Stimulated activated naive B cell treated with anti-CD40 and anti-IgM and Interleukin-4, amounts not matched to agents 10 μg/mL and 1 μg/mL and 100 μg/mL, for 72 hours (primary cell): Measurements from ENCODE around the gene CHID1.

ENCODE experiments used
- ATAC-seq, 2 donors: fragments of 150-1000 bp; cut with Tn5 transposase; replicated peaks; 2 replicates each; pipeline ENCODE4 v1.10.0; 2021; ENCODE audit warnings: moderate library complexity in 1 of 2
- DNase-seq: peaks from one replicate; pipeline ENCODE4 v3.0.0; 2021
- H3K27ac Mint-ChIP-seq: one replicate; pipeline ENCODE4 v1.8.0; 2022; ENCODE audit warnings: mild to moderate bottlenecking, mixed read lengths
- H3K27me3 Mint-ChIP-seq, 2 donors: one replicate each; pipeline ENCODE4 v1.8.0; 2022; ENCODE audit warnings: mixed read lengths in 2 of 2
- H3K36me3 Mint-ChIP-seq, 2 donors: one replicate each; pipeline ENCODE4 v1.8.0; 2022; ENCODE audit warnings: mixed read lengths in 2 of 2, mild to moderate bottlenecking in 1 of 2
- H3K4me1 Mint-ChIP-seq, 2 donors: one replicate each; pipeline ENCODE4 v1.8.0; 2022; ENCODE audit warnings: mixed read lengths in 2 of 2, mild to moderate bottlenecking in 1 of 2
- H3K4me3 Mint-ChIP-seq, 2 donors: one replicate each; pipeline ENCODE4 v1.8.0; 2022; ENCODE audit warnings: mild to moderate bottlenecking in 2 of 2, mixed read lengths in 2 of 2, moderate library complexity in 1 of 2
- H3K9me3 Mint-ChIP-seq, 2 donors: one replicate each; pipeline ENCODE4 v1.8.0; 2022; ENCODE audit warnings: mixed read lengths in 2 of 2, mild to moderate bottlenecking in 1 of 2

The CHID1 gene

GRCh38 chr11:910044-910588 lies 494 bp downstream of the CHID1 start:
- DNase-seq: no peak
- peaks cover 4 to 12% of the 10 kb centered on the region in 2 donors for H3K36me3 Mint-ChIP-seq
- H3K4me3 Mint-ChIP-seq: peak overlapping the region; percentile 95 to 97
- H3K27me3 Mint-ChIP-seq: no peaks in the 10 kb centered on the region
- H3K4me1 Mint-ChIP-seq: peaks cover 24 to 36% of the 10 kb centered on the region in 2 donors
- H3K27ac Mint-ChIP-seq: peak overlapping the region; percentile 96
- H3K9me3 Mint-ChIP-seq: no peaks in the 10 kb centered on the region
- peak in 1 of 2 donors; percentile 26 for ATAC-seq

- DNase-seq (no peak), ATAC-seq (no peak)
- no peak overlapping the region for H3K27ac Mint-ChIP-seq
- H3K27me3 Mint-ChIP-seq: no peaks in the 10 kb centered on the region
- peak overlapping the region; percentile 95 to 97 for H3K4me3 Mint-ChIP-seq
- no peaks in the 10 kb centered on the region for H3K9me3 Mint-ChIP-seq
- peaks cover 24 to 36% of the 10 kb centered on the region in 2 donors for H3K4me1 Mint-ChIP-seq
- H3K36me3 Mint-ChIP-seq: peaks cover 9 to 17% of the 10 kb centered on the region in 2 donors
These were observed 1.2 kb downstream of the CHID1 start for GRCh38 chr11:909406-909805.

GRCh38 chr11:908273-908672 lies 2.3 kb downstream of the CHID1 start:
- peaks cover 18 to 27% of the 10 kb centered on the region in 2 donors for H3K36me3 Mint-ChIP-seq
- H3K4me3 Mint-ChIP-seq: peak overlapping the region; percentile 27 to 52
- ATAC-seq (no peak), DNase-seq (no peak)
- H3K27ac Mint-ChIP-seq: peak overlapping the region; percentile 83
- H3K4me1 Mint-ChIP-seq: peaks cover 27 to 36% of the 10 kb centered on the region in 2 donors
- no peaks in the 10 kb centered on the region for H3K9me3 Mint-ChIP-seq
- H3K27me3 Mint-ChIP-seq: no peaks in the 10 kb centered on the region

- Mint-ChIP-seq H3K27me3 (no peaks in the 10 kb centered on the region), H3K4me3 (peak overlapping the region; percentile 27 to 52), H3K9me3 (no peaks in the 10 kb centered on the region), H3K27ac (peak overlapping the region; percentile 83), H3K4me1 (peaks cover 27 to 36% of the 10 kb centered on the region in 2 donors), H3K36me3 (peaks cover 18 to 32% of the 10 kb centered on the region in 2 donors)
- ATAC-seq (peak; percentile 47), DNase-seq (peak; percentile 25)
These were observed 2.9 kb downstream of the CHID1 start for GRCh38 chr11:907668-908067.

GRCh38 chr11:905952-906351 lies 4.7 kb downstream of the CHID1 start:
- Mint-ChIP-seq H3K27me3 (no peaks in the 10 kb centered on the region), H3K36me3 (peaks cover 33 to 41% of the 10 kb centered on the region in 2 donors), H3K4me3 (no peak overlapping the region), H3K9me3 (no peaks in the 10 kb centered on the region), H3K27ac (no peak overlapping the region), H3K4me1 (peaks cover 24 to 29% of the 10 kb centered on the region in 2 donors)
- DNase-seq: no peak
- ATAC-seq: no peak

GRCh38 chr11:904380-904779 lies 6.2 kb downstream of the CHID1 start:
- ATAC-seq: no peak
- Mint-ChIP-seq H3K4me3 (no peak overlapping the region), H3K9me3 (no peaks in the 10 kb centered on the region), H3K27ac (no peak overlapping the region), H3K36me3 (peaks cover 47 to 49% of the 10 kb centered on the region in 2 donors), H3K4me1 (peaks cover 22 to 25% of the 10 kb centered on the region in 2 donors), H3K27me3 (no peaks in the 10 kb centered on the region)
- DNase-seq: no peak

GRCh38 chr11:901452-902061 lies 9.1 kb downstream of the CHID1 start:
- no peaks in the 10 kb centered on the region for H3K9me3 Mint-ChIP-seq
- H3K36me3 Mint-ChIP-seq: peaks cover 51 to 53% of the 10 kb centered on the region in 2 donors
- H3K4me1 Mint-ChIP-seq: peaks cover 0 to 6% of the 10 kb centered on the region in 2 donors
- no peak for DNase-seq
- no peak overlapping the region for H3K4me3 Mint-ChIP-seq
- no peak overlapping the region for H3K27ac Mint-ChIP-seq
- no peak for ATAC-seq
- H3K27me3 Mint-ChIP-seq: no peaks in the 10 kb centered on the region

GRCh38 chr11:900545-900944 lies 10.1 kb downstream of the CHID1 start:
- H3K4me1 Mint-ChIP-seq: peaks cover 0 to 4% of the 10 kb centered on the region in 2 donors
- peaks cover 49 to 53% of the 10 kb centered on the region in 2 donors for H3K36me3 Mint-ChIP-seq
- no peak for ATAC-seq
- H3K4me3 Mint-ChIP-seq: no peak overlapping the region
- H3K27me3 Mint-ChIP-seq: no peaks in the 10 kb centered on the region
- H3K27ac Mint-ChIP-seq: no peak overlapping the region
- H3K9me3 Mint-ChIP-seq: no peaks in the 10 kb centered on the region
- DNase-seq: no peak

GRCh38 chr11:899724-900123 lies 10.9 kb downstream of the CHID1 start:
- Mint-ChIP-seq H3K4me1 (peaks cover 0 to 3% of the 10 kb centered on the region in 2 donors), H3K27ac (no peak overlapping the region), H3K27me3 (no peaks in the 10 kb centered on the region), H3K9me3 (no peaks in the 10 kb centered on the region), H3K36me3 (peaks cover 47 to 50% of the 10 kb centered on the region in 2 donors), H3K4me3 (no peak overlapping the region)
- no peak for ATAC-seq
- DNase-seq: no peak

GRCh38 chr11:898540-899190 lies 11.9 kb downstream of the CHID1 start:
- Mint-ChIP-seq H3K4me1 (no peaks in the 10 kb centered on the region), H3K36me3 (peaks cover 37 to 42% of the 10 kb centered on the region in 2 donors), H3K4me3 (no peak overlapping the region), H3K27ac (no peak overlapping the region), H3K9me3 (no peaks in the 10 kb centered on the region), H3K27me3 (no peaks in the 10 kb centered on the region)
- no peak for DNase-seq
- ATAC-seq: no peak

GRCh38 chr11:898143-898511 lies 12.5 kb downstream of the CHID1 start:
- H3K27ac Mint-ChIP-seq: no peak overlapping the region

GRCh38 chr11:897253-898142 lies 13.1 kb downstream of the CHID1 start:
- no peak for DNase-seq
- Mint-ChIP-seq H3K4me3 (no peak overlapping the region), H3K36me3 (peaks cover 28 to 40% of the 10 kb centered on the region in 2 donors), H3K9me3 (no peaks in the 10 kb centered on the region), H3K27me3 (no peaks in the 10 kb centered on the region), H3K4me1 (no peaks in the 10 kb centered on the region), H3K27ac (no peak overlapping the region)
- no peak for ATAC-seq

More at GRCh38 chr11:898143-898511, 12.5 kb downstream of the CHID1 start:
- H3K27me3 Mint-ChIP-seq: no peaks in the 10 kb centered on the region
- ATAC-seq (peak in 1 of 2 donors; percentile 38), DNase-seq (no peak)
- H3K36me3 Mint-ChIP-seq: peaks cover 33 to 41% of the 10 kb centered on the region in 2 donors
- H3K4me3 Mint-ChIP-seq: no peak overlapping the region
- no peaks in the 10 kb centered on the region for H3K9me3 Mint-ChIP-seq
- H3K4me1 Mint-ChIP-seq: no peaks in the 10 kb centered on the region

- Mint-ChIP-seq H3K27me3 (no peaks in the 10 kb centered on the region), H3K4me3 (no peak overlapping the region), H3K27ac (no peak overlapping the region), H3K36me3 (peaks cover 24 to 25% of the 10 kb centered on the region in 2 donors), H3K4me1 (no peaks in the 10 kb centered on the region), H3K9me3 (no peaks in the 10 kb centered on the region)
- ATAC-seq: no peak
- DNase-seq: no peak
These were observed 15.1 kb downstream of the CHID1 start for GRCh38 chr11:895331-896110.
